Erythroblast (primary cell): ENCODE results near the gene UPF1.

Source experiments
- GATA1 ChIP-seq: IDR thresholded peaks from 2 replicates; pipeline ENCODE4 v1.6.1; 2011; ENCODE audit warnings: low read depth, mild to moderate bottlenecking, control low read depth, low read length, moderate library complexity
- POLR2A ChIP-seq: IDR thresholded peaks from 2 replicates; pipeline ENCODE4 v1.6.1; 2011; ENCODE audit warnings: mild to moderate bottlenecking, low read length

GRCh38 chr19:18854982-18855381 lies 23.2 kb downstream of the UPF1 start:
- TF ChIP-seq POLR2A = no peak
- no peak for TF ChIP-seq GATA1
